Lower leg skin (tissue), 4 donors: ENCODE measurements around the gene SMOC2. TPM values are rescaled to one million over a fixed set of nuclear protein-coding genes. Genes with fewer than 3 reads are reported as not detected.

Source experiments
- DNase-seq, 2 donors: peaks; one replicate each; pipeline ENCODE4 v3.0.0-alpha.2; 2019; ENCODE audit warnings: low spot score in 2 of 2
- H3K4me3 ChIP-seq: fragments of 200-600 bp; sonication (generic); 2 replicates; pipeline ENCODE4 v1.5.1; 2017; ENCODE audit warnings: mild to moderate bottlenecking, low read depth; ENCODE audit not compliant: poor library complexity, severe bottlenecking
- CTCF ChIP-seq, 3 donors: fragments of 450-650 bp; IDR thresholded peaks; one replicate each; pipeline ENCODE4 v1.5.1; 2016; ENCODE audit warnings: antibody characterized with exemption in 3 of 3, mild to moderate bottlenecking in 3 of 3, moderate library complexity in 2 of 3
- POLR2A ChIP-seq, 2 donors: fragments of 450-650 bp; IDR thresholded peaks; one replicate each; pipeline ENCODE4 v1.6.1; 2016 to 2017; ENCODE audit warnings: antibody characterized with exemption in 2 of 2, mild to moderate bottlenecking in 1 of 2, moderate library complexity in 1 of 2
- WGBS, 2 donors: methylation state at CpG; one replicate each; pipeline ENCODE4 v1.1.5; 2018; 5-methylcytosine and 5-hydroxymethylcytosine counted together
- intact Hi-C: fragments of 100-400 bp; cut with DNase I; formaldehyde crosslinking; loops from one replicate; pipeline ENCODE4 v1.15.0; 2023; ENCODE audit warnings: low total_unique reads
- total RNA-seq, 4 donors: library from RNA; depleted of rRNA; stranded (reverse); fragments of >200 nt; gene quantifications; one replicate each; pipeline ENCODE4 v1.1.0, GENCODE V29; 2016

SMOC2 gene
- total RNA-seq, 4 donors from 2014 or later = 12.5 to 26.1 (median 13.0) TPM

GRCh38 chr6:168495636-168496035 lies 54.7 kb downstream of the SMOC2 start:
- intact Hi-C loops = no loop called here
- no peak overlapping the region for H3K4me3 ChIP-seq
- WGBS, 2 donors = 94% methylated on average over 16 of the region's 16 CpGs
- no peak for DNase-seq
- TF ChIP-seq CTCF (IDR thresholded peaks at IDR 0.05) (no peak), POLR2A (IDR thresholded peaks at IDR 0.05) (no peak)

GRCh38 chr6:168496139-168496996 lies 55.4 kb downstream of the SMOC2 start:
- no peak for DNase-seq
- intact Hi-C loops = no loop called here
- H3K4me3 ChIP-seq = no peak overlapping the region
- TF ChIP-seq POLR2A (IDR thresholded peaks at IDR 0.05) = no peak
- no peak for TF ChIP-seq CTCF (IDR thresholded peaks at IDR 0.05)
- WGBS, 2 donors = 86 to 89% methylated on average over 23 to 24 of the region's 24 CpGs

- WGBS, 2 donors = 91 to 95% methylated on average over 9 to 10 of the region's 10 CpGs
- no peak overlapping the region for H3K4me3 ChIP-seq
- no peak for TF ChIP-seq CTCF (IDR thresholded peaks at IDR 0.05)
- no peak for TF ChIP-seq POLR2A (IDR thresholded peaks at IDR 0.05)
- intact Hi-C loops = no loop called here
- DNase-seq = no peak
Measured at GRCh38 chr6:168496997-168497331, 56.0 kb downstream of the SMOC2 start.

GRCh38 chr6:168497381-168497780 lies 56.4 kb downstream of the SMOC2 start:
- 92 to 97% methylated on average over 15 of the region's 15 CpGs for WGBS, 2 donors
- no peak overlapping the region for H3K4me3 ChIP-seq
- no peak for TF ChIP-seq POLR2A (IDR thresholded peaks at IDR 0.05)
- no peak for TF ChIP-seq CTCF (IDR thresholded peaks at IDR 0.05)
- DNase-seq = no peak
- intact Hi-C loops = no loop called here

GRCh38 chr6:168498161-168498843 lies 57.3 kb downstream of the SMOC2 start:
- no peak overlapping the region for H3K4me3 ChIP-seq
- DNase-seq = no peak
- intact Hi-C loops = no loop called here
- 85 to 89% methylated on average over 14 of the region's 14 CpGs for WGBS, 2 donors
- TF ChIP-seq CTCF (IDR thresholded peaks at IDR 0.05) (no peak), POLR2A (IDR thresholded peaks at IDR 0.05) (no peak)
